ENCODE measurements around the gene CAPSL.
"Not testable (repeated sequence)": the region's sequence is repeated elsewhere in the genome, so short reads cannot be mapped to it uniquely, and the experiment has no call there.

CAPSL gene

DNA sequence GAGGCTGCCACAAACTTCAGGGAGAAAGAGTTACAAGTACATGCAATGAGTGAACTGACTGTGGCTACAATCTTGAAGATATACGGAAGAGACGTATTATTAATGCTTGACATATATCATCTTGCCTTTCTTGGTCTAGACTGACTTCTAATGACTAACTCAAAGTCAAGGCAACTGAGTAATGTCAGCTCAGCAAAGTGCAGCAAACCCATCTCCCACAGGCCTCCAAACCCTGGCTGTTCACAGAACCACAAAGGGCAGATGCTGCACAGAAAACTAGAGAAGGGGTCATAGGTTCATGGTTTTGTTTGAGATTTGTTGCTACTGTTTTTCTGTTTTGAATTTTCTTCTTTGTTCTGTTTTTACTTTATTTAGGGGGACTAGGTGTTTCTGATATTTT is 60.8 kb downstream of the CAPSL start:
- no peak for DNase-seq (ENCODE audit: low read depth in 4 of 4, low spot score in 1 of 4)

DNA sequence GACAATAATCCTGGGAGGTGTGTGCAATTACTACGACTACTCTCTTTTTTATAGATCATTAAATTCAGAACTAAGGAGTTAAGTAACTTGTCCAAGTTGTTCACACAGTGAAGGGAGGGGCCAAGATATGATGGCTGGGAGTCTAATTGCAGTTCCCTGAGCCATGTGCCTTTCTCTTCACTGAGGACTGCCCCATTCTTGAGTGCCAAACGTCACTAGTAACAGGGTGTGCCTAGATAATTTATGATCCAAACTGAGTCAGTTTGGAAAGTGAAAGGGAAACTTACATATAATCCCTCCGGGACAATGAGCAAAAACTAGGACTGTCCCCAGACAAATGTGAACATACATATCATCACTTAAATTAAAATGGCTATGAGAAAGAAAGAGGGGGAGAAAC is 61.5 kb downstream of the CAPSL start:
- DNase-seq (ENCODE audit: low read depth in 4 of 4, low spot score in 1 of 4), result no peak

GRCh38 chr5:35876454-35876853 is 62.0 kb downstream of the CAPSL start:
- no peak for DNase-seq (ENCODE audit: low read depth in 4 of 4, low spot score in 1 of 4)

- no peak for DNase-seq (ENCODE audit: low read depth in 4 of 4, low spot score in 1 of 4)
These were observed 67.8 kb downstream of the CAPSL start for GRCh38 chr5:35870605-35871004.

GRCh38 chr5:35869685-35870277 is 68.6 kb downstream of the CAPSL start:
- no peak for DNase-seq (ENCODE audit: low read depth in 4 of 4, low spot score in 1 of 4)

GRCh38 chr5:35867998-35868397 is 70.4 kb downstream of the CAPSL start:
- no peak for DNase-seq (ENCODE audit: low read depth in 4 of 4, low spot score in 1 of 4)

GRCh38 chr5:35863159-35863558 is 75.3 kb downstream of the CAPSL start:
- DNase-seq (ENCODE audit: low read depth in 4 of 4, low spot score in 1 of 4), result no peak

- DNase-seq (ENCODE audit: low read depth in 4 of 4, low spot score in 1 of 4), result no peak
These were observed 76.3 kb downstream of the CAPSL start for GRCh38 chr5:35862126-35862525.

GRCh38 chr5:35861718-35862117 is 76.7 kb downstream of the CAPSL start:
- DNase-seq (ENCODE audit: low read depth in 4 of 4, low spot score in 1 of 4), result no peak

DNA sequence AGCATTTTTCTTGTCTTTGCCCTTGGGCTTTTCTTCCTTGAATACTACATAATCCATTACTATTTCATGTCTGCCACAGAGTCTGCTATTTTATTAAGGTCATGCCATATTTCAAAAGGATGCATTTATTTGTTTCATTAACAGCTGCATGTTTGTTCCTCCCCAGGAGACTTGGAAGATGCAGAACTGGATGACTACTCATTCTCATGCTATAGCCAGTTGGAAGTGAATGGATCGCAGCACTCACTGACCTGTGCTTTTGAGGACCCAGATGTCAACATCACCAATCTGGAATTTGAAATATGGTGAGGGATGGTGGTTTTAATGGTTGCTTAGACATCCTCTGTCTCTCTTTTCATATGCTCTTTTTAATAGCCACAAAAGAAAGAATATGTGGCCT is 77.7 kb downstream of the CAPSL start:
- no peak for DNase-seq (ENCODE audit: low read depth in 4 of 4, low spot score in 1 of 4)

GRCh38 chr5:35859101-35859661 is 79.2 kb downstream of the CAPSL start:
- DNase-seq (ENCODE audit: low read depth in 4 of 4, low spot score in 1 of 4), result no peak

DNA sequence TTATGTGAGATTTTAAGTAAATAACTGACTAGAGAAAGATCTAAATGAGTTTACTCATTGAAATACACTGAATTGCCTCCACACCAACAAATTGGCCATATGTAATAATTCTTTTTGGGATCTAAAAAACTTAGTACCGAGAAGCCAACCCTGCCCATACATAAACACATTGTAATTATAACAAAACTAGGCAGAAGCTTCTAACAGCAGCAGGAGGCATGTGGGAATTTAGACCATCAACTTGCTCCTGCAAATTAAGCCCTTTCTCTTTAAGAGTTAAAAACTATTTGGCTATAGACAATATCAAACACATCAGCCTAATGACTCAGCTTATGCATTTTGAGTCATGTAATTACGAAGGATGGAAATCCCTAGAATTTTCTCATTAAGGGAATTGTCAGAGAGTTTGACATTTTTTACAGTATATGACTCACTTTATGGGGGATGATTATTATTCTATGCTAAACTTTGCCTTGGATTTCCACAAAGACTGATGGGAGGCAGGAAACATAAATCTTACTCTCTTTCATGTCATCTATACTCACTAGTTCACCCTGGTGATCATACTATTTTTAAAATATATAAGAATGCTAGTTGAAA is 80.7 kb downstream of the CAPSL start:
- no peak for DNase-seq (ENCODE audit: low read depth in 4 of 4, low spot score in 1 of 4)

GRCh38 chr5:35856765-35857351 is 81.6 kb downstream of the CAPSL start, which contains the start of gene IL7R:
IL7R (plus strand) TSS chr5:35856891; CDS start chr5:35856978, 87 bp downstream.
- DNase-seq (ENCODE audit: low read depth in 4 of 4, low spot score in 1 of 4), result no peak

- not testable (repeated sequence) for DNase-seq (ENCODE audit: low read depth in 4 of 4, low spot score in 1 of 4)
These were observed 82.1 kb downstream of the CAPSL start for GRCh38 chr5:35856186-35856764.

- DNase-seq (ENCODE audit: low read depth in 4 of 4, low spot score in 1 of 4), result no peak
These were observed 83.2 kb downstream of the CAPSL start for GRCh38 chr5:35855187-35855586.
